ENCODE results near the gene LRRC53. TPM values are rescaled to one million over a fixed set of nuclear protein-coding genes. Genes with fewer than 3 reads are reported as not detected.

Gene LRRC53
- total and polyA plus RNA-seq, 9 of the 15 experiments (the other 6 are each of a cell fraction or from before 2014, with no cell fraction given), result not detected

DNA sequence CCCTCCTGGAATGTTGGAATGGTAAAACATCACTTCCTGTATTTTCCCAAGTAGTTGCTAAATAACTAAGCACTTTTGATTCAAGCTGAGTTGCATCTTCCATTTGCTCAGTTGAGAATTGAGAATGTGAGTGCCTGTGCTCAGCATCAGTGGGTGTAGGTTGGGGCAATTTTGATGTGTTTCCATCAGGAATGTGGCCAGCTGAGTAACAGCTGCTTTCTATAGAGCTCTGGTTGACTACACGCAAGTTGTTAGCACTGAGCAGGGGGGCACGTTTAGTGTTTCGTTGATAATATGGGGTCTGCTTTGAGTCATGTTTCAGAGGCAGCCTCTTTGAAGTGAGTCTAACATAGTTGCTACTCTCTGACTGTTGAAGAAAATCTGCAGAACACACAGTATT, 41.5 kb downstream of the LRRC53 start:
- TF ChIP-seq MYBL2 (IDR thresholded peaks at IDR 0.05; ENCODE audit: low read depth) (no peak), MYBL2 (CRISPR knock-in tag; IDR thresholded peaks at IDR 0.05; ENCODE audit: borderline replicate concordance) (no peak), ESRRA (IDR thresholded peaks at IDR 0.05; ENCODE audit: borderline replicate concordance, low read depth) (no peak), LEF1 (IDR thresholded peaks at IDR 0.05) (no peak), CREB1 (IDR thresholded peaks at IDR 0.05) (no peak), CREB1 (CRISPR knock-in tag; IDR thresholded peaks at IDR 0.05) (no peak), ZNF57 (CRISPR knock-in tag; IDR thresholded peaks at IDR 0.05) (no peak), ZNF780A (CRISPR knock-in tag; IDR thresholded peaks at IDR 0.05) (no peak), MTA1 (IDR thresholded peaks at IDR 0.05; ENCODE audit: borderline replicate concordance) (no peak)
- TF ChIP-seq, protein P1, sequence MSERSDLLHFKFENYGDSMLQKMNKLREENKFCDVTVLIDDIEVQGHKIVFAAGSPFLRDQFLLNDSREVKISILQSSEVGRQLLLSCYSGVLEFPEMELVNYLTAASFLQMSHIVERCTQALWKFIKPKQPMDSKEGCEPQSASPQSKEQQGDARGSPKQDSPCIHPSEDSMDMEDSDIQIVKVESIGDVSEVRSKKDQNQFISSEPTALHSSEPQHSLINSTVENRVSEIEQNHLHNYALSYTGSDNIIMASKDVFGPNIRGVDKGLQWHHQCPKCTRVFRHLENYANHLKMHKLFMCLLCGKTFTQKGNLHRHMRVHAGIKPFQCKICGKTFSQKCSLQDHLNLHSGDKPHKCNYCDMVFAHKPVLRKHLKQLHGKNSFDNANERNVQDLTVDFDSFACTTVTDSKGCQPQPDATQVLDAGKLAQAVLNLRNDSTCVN (CRISPR knock-in tag; IDR thresholded peaks at IDR 0.05), result no peak
- H3K9ac ChIP-seq (ENCODE audit: insufficient read depth in 1 of 2, low read depth in 2 of 2, low read length in 2 of 2), result no peak overlapping the region
- no peaks in the 10 kb centered on the region for H3K36me3 ChIP-seq (ENCODE audit: control insufficient read depth, insufficient read depth, low read length)
- no peaks in the 10 kb centered on the region for H3K79me2 ChIP-seq (ENCODE audit: control insufficient read depth, insufficient read depth, low read length)
- intact Hi-C loops (cut with micrococcal nuclease), result no loop called here
- no peaks in the 10 kb centered on the region for H3K9me3 ChIP-seq (replicated peaks; ENCODE audit: control insufficient read depth, insufficient read depth, low read depth, low read length)
- no peak for DNase-seq (ENCODE audit: extremely low read depth in 1 of 4, low spot score in 3 of 4)
- H4K20me1 ChIP-seq (replicated peaks; ENCODE audit: control insufficient read depth, insufficient read depth, low read length), result no peaks in the 10 kb centered on the region
- FAIRE-seq, result no peak
- H3K27me3 ChIP-seq (ENCODE audit: control insufficient read depth in 2 of 2, insufficient read depth in 2 of 2, low read length in 2 of 2), result no peaks in the 10 kb centered on the region
- ChIA-PET CTCF (ENCODE audit: low intra/inter-chr PET ratio) (no interaction called here), POLR2A (no interaction called here)
- no peak overlapping the region for H3K4me2 ChIP-seq (ENCODE audit: insufficient read depth, low read length)
- WGBS (ENCODE audit: insufficient coverage, low coverage, missing lambda C conversion rate), result 4% methylated on average over 3 of the region's 3 CpGs
- H3K9me1 ChIP-seq (ENCODE audit: control insufficient read depth, insufficient read depth, low read length), result no peaks in the 10 kb centered on the region
- no peak overlapping the region for H3K4me3 ChIP-seq
- H3K27ac ChIP-seq (ENCODE audit: extremely low read depth, low read depth, low read length), result no peak overlapping the region
- no TSS peak for BruUV-seq (replicated peaks)
- H3K4me1 ChIP-seq (replicated peaks in 1 of 2; ENCODE audit: control insufficient read depth in 2 of 2, insufficient read depth in 2 of 2, low read length in 2 of 2), result no peaks in the 10 kb centered on the region
- ATAC-seq, result no peak
- H2AFZ ChIP-seq (ENCODE audit: low read depth, low read length), result no peak overlapping the region
- in situ Hi-C loops (cut with MboI), result no loop called here
